ENCODE results near the gene PPIE.

The PPIE gene

GRCh38 chr1:39738622-39739366, at the start of gene PPIE:
Gene PPIE (plus strand): TSS chr1:39738882. CDS start chr1:39738901, 19 bp downstream.
- TF ChIP-seq CTCF (IDR thresholded peaks at IDR 0.05): no peak

GRCh38 chr1:39689214-39689613, 49.5 kb upstream of the PPIE start:
- no peak for TF ChIP-seq CTCF (IDR thresholded peaks at IDR 0.05)

DNA sequence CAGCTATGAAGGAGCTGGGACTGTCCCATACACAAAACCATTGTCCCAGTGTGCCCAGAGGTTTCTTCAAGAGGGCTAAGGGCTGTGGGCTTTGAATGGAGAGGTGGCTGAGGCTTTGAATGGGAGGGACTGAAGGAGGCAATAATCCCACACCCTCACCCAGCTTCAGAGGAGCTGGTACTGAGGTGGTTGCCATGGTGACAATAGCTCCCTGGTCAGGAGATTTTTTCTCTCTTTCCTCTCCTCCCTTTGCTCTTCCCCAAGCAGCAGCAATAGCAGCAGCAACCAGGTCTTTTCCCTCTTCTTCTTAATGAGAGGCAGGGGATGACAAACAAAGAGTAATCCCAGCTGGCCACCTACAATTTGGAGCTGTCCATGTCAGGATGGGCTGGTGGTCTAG, 49.0 kb upstream of the PPIE start:
- no peak for TF ChIP-seq CTCF (IDR thresholded peaks at IDR 0.05)

- TF ChIP-seq CTCF (IDR thresholded peaks at IDR 0.05): no peak
Observed at GRCh38 chr1:39690225-39690624, 48.5 kb upstream of the PPIE start.

DNA sequence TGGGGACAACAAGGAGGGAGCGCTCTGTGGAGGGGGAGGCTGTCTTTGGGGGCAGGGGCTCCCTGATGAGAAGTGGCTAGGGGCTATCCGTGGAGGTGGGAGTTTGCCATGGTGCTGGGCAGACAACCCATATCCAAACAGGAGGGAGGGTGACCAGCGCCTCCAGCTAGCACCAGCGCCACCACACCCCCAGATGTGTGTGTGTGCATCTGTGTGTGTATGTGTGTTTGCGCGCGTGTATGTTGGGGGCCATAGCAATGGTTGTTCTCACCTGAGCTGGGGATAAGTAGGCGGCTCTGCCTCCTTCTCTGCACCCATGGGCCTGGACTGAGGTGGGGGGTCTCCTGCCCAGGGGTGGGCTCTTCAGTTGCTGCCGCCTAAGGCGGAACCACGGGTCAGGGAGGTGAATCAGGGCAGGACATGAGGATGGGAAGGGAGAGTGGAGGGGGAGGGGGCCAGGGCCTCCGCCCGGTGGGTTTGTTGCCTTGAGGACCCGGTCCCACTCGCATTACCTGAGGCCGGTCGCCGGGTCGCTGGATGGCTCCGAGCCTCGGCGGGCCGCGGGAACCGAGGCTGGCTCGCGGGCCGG, 47.8 kb upstream of the PPIE start:
- TF ChIP-seq CTCF (IDR thresholded peaks at IDR 0.05): no peak

- TF ChIP-seq CTCF (IDR thresholded peaks at IDR 0.05): no peak
Observed at GRCh38 chr1:39691383-39692151, 47.1 kb upstream of the PPIE start, which contains the start of gene HPCAL4. Gene HPCAL4 (minus strand): TSS chr1:39691433. CDS start chr1:39684603, 6,830 bp downstream.

DNA sequence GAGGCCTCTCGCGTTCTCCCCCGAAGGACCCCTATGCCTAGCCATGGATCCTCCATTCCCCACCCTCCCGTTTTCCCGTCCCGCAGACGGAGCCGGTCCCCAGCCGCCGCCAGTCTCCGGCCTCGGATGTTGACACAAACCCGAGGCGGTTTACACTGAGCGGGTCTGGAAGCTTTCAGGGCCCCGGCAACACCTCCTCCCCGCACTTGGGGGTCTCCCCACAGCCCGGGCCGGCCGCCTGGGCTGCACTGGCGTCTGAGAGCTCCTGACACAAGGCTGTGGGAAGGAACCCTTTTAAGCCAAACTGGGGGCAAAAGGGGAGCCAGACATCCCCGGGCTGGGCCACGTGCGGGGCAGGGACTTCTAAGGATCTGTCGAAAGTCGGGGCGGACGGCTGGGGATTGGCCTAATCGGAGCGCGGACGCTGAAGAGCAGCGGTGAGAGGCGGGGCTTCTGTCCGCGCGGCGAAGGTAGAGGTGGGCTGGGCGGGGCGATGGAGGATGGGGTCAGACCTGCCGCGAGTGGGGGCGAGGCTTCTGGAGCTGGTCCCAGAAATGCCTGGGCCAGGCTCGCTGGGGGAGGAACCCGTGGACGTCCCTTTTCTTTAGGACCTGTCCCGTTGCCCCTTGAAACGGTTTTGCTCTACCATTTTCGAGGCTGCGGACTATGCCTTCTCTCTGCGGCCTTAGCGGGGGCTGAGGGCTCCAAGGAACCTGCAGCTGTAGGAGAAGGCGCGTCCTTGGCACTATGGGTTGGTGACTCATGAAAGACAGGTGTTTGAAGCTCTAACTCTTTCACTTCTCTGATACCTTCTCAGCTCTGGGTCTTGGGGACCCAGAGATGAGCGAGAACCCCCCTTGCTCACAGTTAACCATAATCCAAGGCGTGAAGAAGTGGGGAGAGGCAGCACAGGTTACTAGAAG, 46.3 kb upstream of the PPIE start:
- no peak for TF ChIP-seq CTCF (IDR thresholded peaks at IDR 0.05)

Measured in LNCAP (cell line).